SK-N-SH treated with all-trans-retinoic acid at 6 μM for 48 hours (cell line): ENCODE results near the gene HDAC4.

Experiments
- ATAC-seq: fragments of 200-7000 bp; cut with Tn5 transposase; 3 replicates; pipeline ENCODE4 v1.9.1; 2020; ENCODE audit warnings: mild to moderate bottlenecking, moderate library complexity
- ARNTL ChIP-seq: fragments of 450-650 bp; formaldehyde crosslinking; IDR thresholded peaks from 2 replicates; pipeline ENCODE4 v1.5.0; 2020; ENCODE audit warnings: low read depth, mild to moderate bottlenecking, moderate library complexity, borderline replicate concordance
- BACH2 ChIP-seq: fragments of 250-450 bp; sonication (Bioruptor Pico); IDR thresholded peaks from 2 replicates; pipeline ENCODE4 v1.9.0; 2021; ENCODE audit warnings: mild to moderate bottlenecking, borderline replicate concordance
- CREB5 ChIP-seq: fragments of 250-450 bp; sonication (Bioruptor Pico); IDR thresholded peaks from 2 replicates; pipeline ENCODE4 v1.5.1; 2020; ENCODE audit warnings: low read depth, mild to moderate bottlenecking, moderate library complexity
- CSDC2 ChIP-seq: fragments of 250-450 bp; sonication (Bioruptor Pico); IDR thresholded peaks from 2 replicates; pipeline ENCODE4 v1.5.0; 2020; ENCODE audit warnings: mild to moderate bottlenecking, moderate library complexity
- ESRRG ChIP-seq: fragments of 250-450 bp; sonication (Bioruptor Pico); IDR thresholded peaks from 2 replicates; pipeline ENCODE4 v1.6.1; 2021; ENCODE audit warnings: mild to moderate bottlenecking
- GLIS3 ChIP-seq: fragments of 250-450 bp; sonication (Bioruptor Pico); IDR thresholded peaks from 2 replicates; pipeline ENCODE4 v1.5.0; 2020; ENCODE audit warnings: mild to moderate bottlenecking, moderate library complexity
- ISL1 ChIP-seq: fragments of 250-450 bp; sonication (Bioruptor Pico); IDR thresholded peaks from 2 replicates; pipeline ENCODE4 v2.1.2; 2022; ENCODE audit warnings: mild to moderate bottlenecking, moderate library complexity
- OSR1 ChIP-seq: fragments of 250-450 bp; sonication (Bioruptor Pico); IDR thresholded peaks from 2 replicates; pipeline ENCODE4 v1.8.0; 2022; ENCODE audit warnings: moderate library complexity, mild to moderate bottlenecking, inconsistent platforms
- PATZ1 ChIP-seq: fragments of 250-450 bp; sonication (Bioruptor Pico); IDR thresholded peaks from 2 replicates; pipeline ENCODE4 v1.8.0; 2020; ENCODE audit warnings: mild to moderate bottlenecking, moderate library complexity, borderline replicate concordance
- PPARA ChIP-seq: fragments of 250-450 bp; sonication (Bioruptor Pico); IDR thresholded peaks from 2 replicates; pipeline ENCODE4 v1.5.0; 2020; ENCODE audit warnings: mild to moderate bottlenecking, borderline replicate concordance
- SNAI2 ChIP-seq: fragments of 250-450 bp; sonication (Bioruptor Pico); IDR thresholded peaks from 2 replicates; pipeline ENCODE4 v1.5.0; 2020; ENCODE audit warnings: mild to moderate bottlenecking, moderate library complexity
- TCF4 ChIP-seq: fragments of 250-450 bp; sonication (Bioruptor Pico); IDR thresholded peaks from 2 replicates; pipeline ENCODE4 v1.8.0; 2021; ENCODE audit warnings: mild to moderate bottlenecking, moderate library complexity, borderline replicate concordance
- TOX ChIP-seq: fragments of 250-450 bp; sonication (Bioruptor Pico); IDR thresholded peaks from 2 replicates; pipeline ENCODE4 v1.8.0; 2021; ENCODE audit warnings: mild to moderate bottlenecking, moderate library complexity, borderline replicate concordance
- TSHZ2 ChIP-seq: fragments of 250-450 bp; sonication (Bioruptor Pico); IDR thresholded peaks from 2 replicates; pipeline ENCODE4 v1.5.0; 2020; ENCODE audit warnings: mild to moderate bottlenecking, moderate library complexity
- ZC3H10 ChIP-seq: fragments of 250-450 bp; sonication (Bioruptor Pico); IDR thresholded peaks from 2 replicates; pipeline ENCODE4 v1.5.1; 2021; ENCODE audit warnings: mild to moderate bottlenecking, moderate library complexity
- ZFP3 ChIP-seq: fragments of 250-450 bp; sonication (Bioruptor Pico); IDR thresholded peaks from 2 replicates; pipeline ENCODE4 v1.5.0; 2020; ENCODE audit warnings: mild to moderate bottlenecking, moderate library complexity
- ZFP30 ChIP-seq: fragments of 450-650 bp; formaldehyde crosslinking; IDR thresholded peaks from 2 replicates; pipeline ENCODE4 v1.5.0; 2022; ENCODE audit warnings: mild to moderate bottlenecking, moderate library complexity
- ZNF565 ChIP-seq: fragments of 450-650 bp; formaldehyde crosslinking; conservative IDR thresholded peaks from 2 replicates; pipeline ENCODE4 v1.5.0; 2020; ENCODE audit warnings: low read depth, mild to moderate bottlenecking, moderate library complexity
- ZNF70 ChIP-seq: fragments of 450-650 bp; formaldehyde crosslinking; IDR thresholded peaks from 2 replicates; pipeline ENCODE4 v1.5.0; 2020; ENCODE audit warnings: mild to moderate bottlenecking, moderate library complexity
- ZNF8 ChIP-seq: fragments of 450-650 bp; formaldehyde crosslinking; IDR thresholded peaks from 2 replicates; pipeline ENCODE4 v1.5.0; 2020; ENCODE audit warnings: mild to moderate bottlenecking, moderate library complexity
- TF ChIP-seq, protein P1 (sequence below): fragments of 250-450 bp; sonication (Bioruptor Pico); IDR thresholded peaks from 2 replicates; pipeline ENCODE4 v1.5.1; 2021; ENCODE audit warnings: mild to moderate bottlenecking, moderate library complexity
- TF ChIP-seq, protein P2 (sequence below): fragments of 250-450 bp; sonication (Bioruptor Pico); IDR thresholded peaks from 2 replicates; pipeline ENCODE4 v1.8.0; 2021; ENCODE audit warnings: low read depth, mild to moderate bottlenecking, moderate library complexity, borderline replicate concordance

HDAC4 gene

DNA sequence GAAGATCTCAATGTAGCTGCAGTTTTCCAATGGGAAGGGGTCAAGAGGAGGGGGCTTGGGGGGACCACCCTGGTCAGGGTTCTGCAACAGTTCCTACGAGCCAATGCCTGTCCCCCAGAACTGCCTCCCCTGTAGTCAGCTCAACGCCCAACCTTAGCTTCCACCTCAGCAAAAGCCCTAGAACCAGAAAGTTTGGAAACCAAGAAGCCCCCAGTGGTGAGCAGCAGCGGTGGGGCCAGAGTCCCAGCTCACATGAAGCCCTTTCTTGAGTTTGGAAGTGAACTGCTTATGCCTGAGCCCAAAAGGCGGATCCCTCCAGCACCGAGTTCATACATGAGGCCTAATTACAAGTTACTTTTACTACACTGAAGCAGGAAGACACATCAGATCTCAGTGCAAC, 162.4 kb downstream of the HDAC4 start:
- no peak for TF ChIP-seq GLIS3
- TF ChIP-seq, protein P1, sequence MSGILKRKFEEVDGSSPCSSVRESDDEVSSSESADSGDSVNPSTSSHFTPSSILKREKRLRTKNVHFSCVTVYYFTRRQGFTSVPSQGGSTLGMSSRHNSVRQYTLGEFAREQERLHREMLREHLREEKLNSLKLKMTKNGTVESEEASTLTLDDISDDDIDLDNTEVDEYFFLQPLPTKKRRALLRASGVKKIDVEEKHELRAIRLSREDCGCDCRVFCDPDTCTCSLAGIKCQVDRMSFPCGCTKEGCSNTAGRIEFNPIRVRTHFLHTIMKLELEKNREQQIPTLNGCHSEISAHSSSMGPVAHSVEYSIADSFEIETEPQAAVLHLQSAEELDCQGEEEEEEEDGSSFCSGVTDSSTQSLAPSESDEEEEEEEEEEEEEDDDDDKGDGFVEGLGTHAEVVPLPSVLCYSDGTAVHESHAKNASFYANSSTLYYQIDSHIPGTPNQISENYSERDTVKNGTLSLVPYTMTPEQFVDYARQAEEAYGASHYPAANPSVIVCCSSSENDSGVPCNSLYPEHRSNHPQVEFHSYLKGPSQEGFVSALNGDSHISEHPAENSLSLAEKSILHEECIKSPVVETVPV (CRISPR knock-in tag): no peak
- no peak for TF ChIP-seq OSR1 (CRISPR knock-in tag)
- no peak for TF ChIP-seq CREB5 (CRISPR knock-in tag)
- TF ChIP-seq TOX (CRISPR knock-in tag): no peak
- no peak for TF ChIP-seq ESRRG (CRISPR knock-in tag)
- TF ChIP-seq TSHZ2 (CRISPR knock-in tag): no peak
- no peak for TF ChIP-seq ISL1 (CRISPR knock-in tag)
- TF ChIP-seq ZFP3 (CRISPR knock-in tag): no peak
- TF ChIP-seq TCF4 (CRISPR knock-in tag): no peak
- TF ChIP-seq SNAI2: no peak
- TF ChIP-seq ARNTL (CRISPR knock-in tag): no peak
- TF ChIP-seq ZC3H10 (CRISPR knock-in tag): no peak
- no peak for TF ChIP-seq BACH2 (CRISPR knock-in tag)
- no peak for TF ChIP-seq CSDC2 (CRISPR knock-in tag)
- TF ChIP-seq ZNF565: no peak
- TF ChIP-seq PATZ1: no peak
- TF ChIP-seq ZNF8 (CRISPR knock-in tag): no peak
- ATAC-seq: no peak

- no peak for ATAC-seq
These were observed 164.0 kb downstream of the HDAC4 start for GRCh38 chr2:239236808-239237205.

More at GRCh38 chr2:239236808-239237205, 164.0 kb downstream of the HDAC4 start:
- TF ChIP-seq CREB5 (CRISPR knock-in tag) (no peak), ZNF70 (CRISPR knock-in tag) (no peak), PPARA (CRISPR knock-in tag) (no peak), ZFP30 (CRISPR knock-in tag) (no peak), ARNTL (CRISPR knock-in tag) (no peak), GLIS3 (no peak), PATZ1 (no peak), TCF4 (CRISPR knock-in tag) (no peak), ISL1 (CRISPR knock-in tag) (no peak), ESRRG (CRISPR knock-in tag) (no peak), BACH2 (CRISPR knock-in tag) (no peak), OSR1 (CRISPR knock-in tag) (no peak), ZC3H10 (CRISPR knock-in tag) (no peak)
- TF ChIP-seq, protein P2, sequence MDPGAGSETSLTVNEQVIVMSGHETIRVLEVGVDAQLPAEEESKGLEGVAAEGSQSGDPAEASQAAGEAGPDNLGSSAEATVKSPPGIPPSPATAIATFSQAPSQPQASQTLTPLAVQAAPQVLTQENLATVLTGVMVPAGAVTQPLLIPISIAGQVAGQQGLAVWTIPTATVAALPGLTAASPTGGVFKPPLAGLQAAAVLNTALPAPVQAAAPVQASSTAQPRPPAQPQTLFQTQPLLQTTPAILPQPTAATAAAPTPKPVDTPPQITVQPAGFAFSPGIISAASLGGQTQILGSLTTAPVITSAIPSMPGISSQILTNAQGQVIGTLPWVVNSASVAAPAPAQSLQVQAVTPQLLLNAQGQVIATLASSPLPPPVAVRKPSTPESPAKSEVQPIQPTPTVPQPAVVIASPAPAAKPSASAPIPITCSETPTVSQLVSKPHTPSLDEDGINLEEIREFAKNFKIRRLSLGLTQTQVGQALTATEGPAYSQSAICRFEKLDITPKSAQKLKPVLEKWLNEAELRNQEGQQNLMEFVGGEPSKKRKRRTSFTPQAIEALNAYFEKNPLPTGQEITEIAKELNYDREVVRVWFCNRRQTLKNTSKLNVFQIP: no peak
